Lung (tissue), 12 donors: ENCODE data around the gene ADCY1. TPM values are rescaled to one million over a fixed set of nuclear protein-coding genes. Genes with fewer than 3 reads are reported as not detected.

ENCODE experiments used
- ATAC-seq: fragments of 200-7000 bp; cut with Tn5 transposase; one replicate; pipeline ENCODE4 v1.9.1; 2020; ENCODE audit warnings: moderate number of reproducible peaks; ENCODE audit not compliant: insufficient read depth, low FRiP score
- DNase-seq, 3 donors: peaks; one replicate each; pipeline ENCODE4 v3.0.0-alpha.2; 2013 to 2017
- H3K27ac ChIP-seq, 2 donors: one replicate each; pipeline ENCODE4 v1.5.1; 2013; ENCODE audit warnings: mild to moderate bottlenecking in 2 of 2, moderate library complexity in 2 of 2, control low read depth in 1 of 2, inconsistent platforms in 1 of 2, low read depth in 1 of 2, low read length in 1 of 2
- H3K27me3 ChIP-seq, 3 donors: one replicate each; pipeline ENCODE4 v1.5.1; 2013; ENCODE audit warnings: low read length in 2 of 3; ENCODE audit not compliant: control insufficient read depth in 3 of 3, insufficient read depth in 3 of 3
- H3K36me3 ChIP-seq, 4 donors: one replicate each; pipeline ENCODE4 v1.5.1; 2013; ENCODE audit warnings: low read length in 4 of 4, mild to moderate bottlenecking in 1 of 4, moderate library complexity in 1 of 4; ENCODE audit not compliant: control insufficient read depth in 4 of 4, insufficient read depth in 4 of 4
- H3K4me1 ChIP-seq, 5 donors: one replicate each; pipeline ENCODE4 v1.5.1; 2013; ENCODE audit warnings: low read length in 5 of 5, mild to moderate bottlenecking in 2 of 5, moderate library complexity in 1 of 5; ENCODE audit not compliant: control insufficient read depth in 5 of 5, insufficient read depth in 5 of 5
- H3K4me3 ChIP-seq: one replicate; pipeline ENCODE4 v1.5.1; 2013; ENCODE audit warnings: mild to moderate bottlenecking, control low read depth, moderate library complexity
- H3K9ac ChIP-seq, 2 donors: one replicate each; pipeline ENCODE4 v1.5.1; 2013; ENCODE audit warnings: low read length in 2 of 2, control low read depth in 1 of 2; ENCODE audit not compliant: insufficient read depth in 1 of 2
- H3K9me3 ChIP-seq, 4 donors: one replicate each; pipeline ENCODE4 v1.5.1; 2013; ENCODE audit warnings: low read length in 3 of 4, mild to moderate bottlenecking in 1 of 4, moderate library complexity in 1 of 4; ENCODE audit not compliant: control insufficient read depth in 4 of 4, insufficient read depth in 3 of 4
- CTCF ChIP-seq: IDR thresholded peaks from 2 replicates; pipeline ENCODE4 v1.5.1; 2012; ENCODE audit warnings: mild to moderate bottlenecking; ENCODE audit errors: control extremely low read depth, extremely low read depth
- WGBS, 2 donors: extraction: QIAGEN DNeasy Blood & Tissue Kit; methylation state at CpG; one replicate each; pipeline ENCODE4 v1.1.7; 2013; 5-methylcytosine and 5-hydroxymethylcytosine counted together
- polyA plus RNA-seq, 2 donors: library from polyadenylated mRNA; stranded (reverse); fragments of 200-250 nt; gene quantifications; one replicate each; pipeline ENCODE4 v1.2.1, GENCODE V29; 2013
- total RNA-seq, 2 donors: library from RNA; depleted of rRNA in 1 of 2; stranded (reverse); fragments of >200 nt in 1 of 2; gene quantifications; one replicate each; pipeline ENCODE4 v1.2.1, GENCODE V29; 2014 to 2021
- donor health status: control.
- donor health status: control.
- donor health status: Bipolar disorder and iron deficiency.
- donor health status: healthy.
- donor health status: DM: yes; HTN: yes; CAD: no.

The ADCY1 gene
- total and polyA plus RNA-seq, 4 donors: 0.14 to 1.8 (median 0.28) TPM

DNA sequence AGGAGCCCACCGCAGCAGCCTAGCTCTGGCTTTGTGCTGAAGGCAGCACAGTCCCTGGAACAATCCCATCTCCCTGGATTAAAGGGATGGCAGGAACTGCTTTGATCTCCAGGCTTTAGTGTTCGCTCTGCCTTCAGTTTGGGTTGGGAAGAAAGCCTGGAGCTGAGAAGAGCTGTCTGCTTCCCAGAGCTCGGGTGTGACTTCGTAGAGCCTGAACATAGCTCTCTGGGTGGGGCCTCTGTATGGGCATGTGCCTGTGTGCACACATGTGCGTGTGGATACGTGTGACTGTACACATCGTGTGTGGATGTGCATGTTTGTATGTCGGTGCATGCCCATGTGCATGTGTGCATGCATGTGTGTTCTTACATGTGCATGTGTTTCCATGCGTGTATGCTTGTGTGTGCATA, 8.7 kb downstream of the ADCY1 start:
- no peak for DNase-seq

GRCh38 chr7:45583296-45583695, 9.1 kb downstream of the ADCY1 start:
- Histone ChIP-seq H3K4me3 (no peak overlapping the region), H3K9me3 (no peaks in the 10 kb centered on the region), H3K4me1 (peaks cover 0 to 5% (median 0%) of the 10 kb centered on the region in 5 donors), H3K27ac (no peak overlapping the region), H3K9ac (no peak overlapping the region), H3K36me3 (no peaks in the 10 kb centered on the region), H3K27me3 (peaks cover 0 to 3% (median 0%) of the 10 kb centered on the region in 3 donors)
- ATAC-seq (no peak), DNase-seq (no peak)
- 60 to 65% methylated on average over 2 of the region's 2 CpGs for WGBS, 2 donors
- no peak for TF ChIP-seq CTCF

More for the DNA sequence above, 8.7 kb downstream of the ADCY1 start:
- Histone ChIP-seq H3K4me3 (no peak overlapping the region), H3K27ac (no peak overlapping the region), H3K9ac (no peak overlapping the region), H3K9me3 (no peaks in the 10 kb centered on the region), H3K36me3 (no peaks in the 10 kb centered on the region), H3K4me1 (peaks cover 0 to 5% (median 0%) of the 10 kb centered on the region in 5 donors), H3K27me3 (peaks cover 0 to 3% (median 0%) of the 10 kb centered on the region in 3 donors)
- no peak for ATAC-seq
- no peak for TF ChIP-seq CTCF
- 73 to 80% methylated on average over 9 of the region's 9 CpGs for WGBS, 2 donors

- DNase-seq (no peak), ATAC-seq (no peak)
- Histone ChIP-seq H3K27ac (no peak overlapping the region), H3K9me3 (no peaks in the 10 kb centered on the region), H3K27me3 (peaks cover 0 to 3% (median 0%) of the 10 kb centered on the region in 3 donors), H3K4me1 (peaks cover 0 to 1% (median 0%) of the 10 kb centered on the region in 5 donors), H3K36me3 (no peaks in the 10 kb centered on the region), H3K9ac (no peak overlapping the region), H3K4me3 (no peak overlapping the region)
- WGBS, 2 donors: 89 to 91% methylated on average over 16 of the region's 16 CpGs
- no peak for TF ChIP-seq CTCF
Measured at GRCh38 chr7:45584261-45585210, 10.4 kb downstream of the ADCY1 start.
